Immature natural killer cell (primary cell): ENCODE results near the gene DNASE2. TPM values are rescaled to one million over a fixed set of nuclear protein-coding genes. Genes with fewer than 3 reads are reported as not detected.
"Not testable (repeated sequence)": the region's sequence is repeated elsewhere in the genome, so short reads cannot be mapped to it uniquely, and the experiment has no call there.

Experiments
- DNase-seq, 3 donors: peaks; one replicate each; pipeline ENCODE4 v3.0.0; 2022; ENCODE audit warnings: mixed read lengths in 1 of 3
- H3K27ac Mint-ChIP-seq, 6 donors: one replicate each; pipeline ENCODE4 v1.8.0; 2020; ENCODE audit warnings: mixed read lengths in 6 of 6, mild to moderate bottlenecking in 5 of 6, inconsistent platforms in 4 of 6, moderate library complexity in 3 of 6
- H3K27me3 Mint-ChIP-seq, 3 donors: one replicate each; pipeline ENCODE4 v1.8.0; 2020 to 2021; ENCODE audit warnings: low read depth in 3 of 3, mild to moderate bottlenecking in 3 of 3, mixed read lengths in 3 of 3, moderate library complexity in 3 of 3, inconsistent platforms in 1 of 3
- H3K36me3 Mint-ChIP-seq, 3 donors: one replicate each; pipeline ENCODE4 v1.8.0; 2020; ENCODE audit warnings: mixed read lengths in 3 of 3, inconsistent platforms in 2 of 3, mild to moderate bottlenecking in 2 of 3
- H3K4me1 Mint-ChIP-seq, 2 donors: one replicate each; pipeline ENCODE4 v1.8.0; 2020; ENCODE audit warnings: inconsistent platforms in 2 of 2, mild to moderate bottlenecking in 2 of 2, mixed read lengths in 2 of 2, moderate library complexity in 1 of 2
- H3K4me3 Mint-ChIP-seq, 5 donors: one replicate each; pipeline ENCODE4 v1.8.0; 2020; ENCODE audit warnings: mild to moderate bottlenecking in 5 of 5, mixed read lengths in 5 of 5, inconsistent platforms in 3 of 5, moderate library complexity in 3 of 5
- H3K9me3 Mint-ChIP-seq, 6 donors: one replicate each; pipeline ENCODE4 v1.8.0; 2020; ENCODE audit warnings: mild to moderate bottlenecking in 6 of 6, mixed read lengths in 6 of 6, inconsistent platforms in 4 of 6, moderate library complexity in 3 of 6
- polyA plus RNA-seq, 3 donors: library from polyadenylated mRNA; unstranded; fragments of 300-500 nt; fragmentation: Illumina TruSeq; gene quantifications; one replicate each; pipeline ENCODE4 v1.2.3, GENCODE V29; 2021

Gene DNASE2
- polyA plus RNA-seq, 3 donors from 2014 or later, result 72.6 to 108 (median 83.5) TPM

GRCh38 chr19:12896460-12896859, 15.2 kb upstream of the DNASE2 start:
- H3K9me3 Mint-ChIP-seq, result no peaks in the 10 kb centered on the region
- no peak overlapping the region for H3K27ac Mint-ChIP-seq
- H3K4me1 Mint-ChIP-seq, result peaks cover 8 to 20% of the 10 kb centered on the region in 2 donors
- no peak for DNase-seq
- peaks cover 0 to 6% (median 1%) of the 10 kb centered on the region in 3 donors for H3K27me3 Mint-ChIP-seq
- no peak overlapping the region for H3K4me3 Mint-ChIP-seq
- H3K36me3 Mint-ChIP-seq, result peaks cover 9 to 13% (median 11%) of the 10 kb centered on the region in 3 donors

- no peak for DNase-seq
- Mint-ChIP-seq H3K4me3 (peak overlapping the region; percentile 33 to 62 (median 53)), H3K27me3 (peaks cover 7 to 12% (median 7%) of the 10 kb centered on the region in 3 donors), H3K36me3 (peaks cover 9 to 13% (median 11%) of the 10 kb centered on the region in 3 donors), H3K4me1 (peaks cover 21 to 26% of the 10 kb centered on the region in 2 donors), H3K27ac (no peak overlapping the region), H3K9me3 (no peaks in the 10 kb centered on the region)
Observed at GRCh38 chr19:12893582-12893981, 12.3 kb upstream of the DNASE2 start.

GRCh38 chr19:12891553-12892021, 10.3 kb upstream of the DNASE2 start:
- DNase-seq, result no peak
- peaks cover 7 to 12% (median 7%) of the 10 kb centered on the region in 3 donors for H3K27me3 Mint-ChIP-seq
- H3K36me3 Mint-ChIP-seq, result peaks cover 9 to 13% (median 11%) of the 10 kb centered on the region in 3 donors
- H3K4me1 Mint-ChIP-seq, result peaks cover 22 to 27% of the 10 kb centered on the region in 2 donors
- no peaks in the 10 kb centered on the region for H3K9me3 Mint-ChIP-seq
- H3K4me3 Mint-ChIP-seq, result peak overlapping the region; percentile 96 to 98 (median 97)
- H3K27ac Mint-ChIP-seq, result peak overlapping the region; percentile 81 to 97 (median 96)

GRCh38 chr19:12890787-12891552, 9.7 kb upstream of the DNASE2 start, which contains the start of gene GCDH:
GCDH (plus strand) TSS chr19:12891160; CDS start chr19:12891305, 145 bp downstream.
- peaks cover 7 to 12% (median 9%) of the 10 kb centered on the region in 3 donors for H3K27me3 Mint-ChIP-seq
- H3K9me3 Mint-ChIP-seq, result no peaks in the 10 kb centered on the region
- H3K27ac Mint-ChIP-seq, result peak within 1 kb of the TSS; percentile 81 to 97 (median 96)
- peaks cover 9 to 13% (median 11%) of the 10 kb centered on the region in 3 donors for H3K36me3 Mint-ChIP-seq
- peaks cover 24 to 32% of the 10 kb centered on the region in 2 donors for H3K4me1 Mint-ChIP-seq
- peak within 1 kb of the TSS; percentile 96 to 98 (median 97) for H3K4me3 Mint-ChIP-seq
- DNase-seq, result peak; percentile 97

GRCh38 chr19:12890299-12890786, 9.1 kb upstream of the DNASE2 start:
- H3K9me3 Mint-ChIP-seq, DNase-seq: not testable (repeated sequence)
- Mint-ChIP-seq H3K27me3 (peaks cover 7 to 12% (median 9%) of the 10 kb centered on the region in 3 donors), H3K36me3 (peaks cover 9 to 13% (median 11%) of the 10 kb centered on the region in 3 donors), H3K27ac (peak overlapping the region; percentile 81 to 97 (median 96)), H3K4me3 (peak overlapping the region; percentile 96 to 98 (median 97)), H3K4me1 (peaks cover 24 to 32% of the 10 kb centered on the region in 2 donors)

GRCh38 chr19:12888006-12888603, 6.9 kb upstream of the DNASE2 start:
- Mint-ChIP-seq H3K4me3 (no peak overlapping the region), H3K27ac (no peak overlapping the region), H3K9me3 (no peaks in the 10 kb centered on the region), H3K27me3 (peaks cover 5 to 12% (median 11%) of the 10 kb centered on the region in 3 donors), H3K36me3 (no peaks in the 10 kb centered on the region), H3K4me1 (peaks cover 38 to 43% of the 10 kb centered on the region in 2 donors)
- DNase-seq, result no peak

GRCh38 chr19:12886969-12887747, 5.9 kb upstream of the DNASE2 start, which contains the start of gene KLF1:
KLF1 (minus strand) TSS chr19:12887201; CDS start chr19:12887140, 61 bp downstream.
- Mint-ChIP-seq H3K9me3 (peaks cover 0 to 2% (median 0%) of the 10 kb centered on the region in 6 donors), H3K4me3 (peak within 1 kb of the TSS; percentile 61 to 80 (median 65)), H3K27me3 (peaks cover 5 to 12% (median 11%) of the 10 kb centered on the region in 3 donors), H3K4me1 (peaks cover 41 to 47% of the 10 kb centered on the region in 2 donors), H3K27ac (peak within 1 kb of the TSS in 2 of 6 donors; percentile 40 to 74), H3K36me3 (no peaks in the 10 kb centered on the region)
- no peak for DNase-seq

- H3K27ac Mint-ChIP-seq, result peak overlapping the region in 1 of 6 donors; percentile 40
- H3K4me1 Mint-ChIP-seq, result peaks cover 41 to 44% of the 10 kb centered on the region in 2 donors
- H3K27me3 Mint-ChIP-seq, result peaks cover 5 to 12% (median 11%) of the 10 kb centered on the region in 3 donors
- no peaks in the 10 kb centered on the region for H3K36me3 Mint-ChIP-seq
- H3K4me3 Mint-ChIP-seq, result peak overlapping the region; percentile 61 to 80 (median 65)
- no peak for DNase-seq
- peaks cover 0 to 2% (median 0%) of the 10 kb centered on the region in 6 donors for H3K9me3 Mint-ChIP-seq
Observed at GRCh38 chr19:12886651-12886968, 5.4 kb upstream of the DNASE2 start.

- peaks cover 0 to 2% (median 0%) of the 10 kb centered on the region in 6 donors for H3K9me3 Mint-ChIP-seq
- H3K4me3 Mint-ChIP-seq, result peak overlapping the region; percentile 61 to 80 (median 65)
- peaks cover 37 to 38% of the 10 kb centered on the region in 2 donors for H3K4me1 Mint-ChIP-seq
- H3K27me3 Mint-ChIP-seq, result peaks cover 7 to 13% (median 8%) of the 10 kb centered on the region in 3 donors
- DNase-seq, result no peak
- peak overlapping the region in 1 of 6 donors; percentile 74 for H3K27ac Mint-ChIP-seq
- no peaks in the 10 kb centered on the region for H3K36me3 Mint-ChIP-seq
Observed at GRCh38 chr19:12885749-12886650, 4.8 kb upstream of the DNASE2 start.

GRCh38 chr19:12884926-12885748, 3.9 kb upstream of the DNASE2 start:
- Mint-ChIP-seq H3K27ac (peak overlapping the region in 3 of 6 donors; percentile 23 to 61 (median 57)), H3K27me3 (peaks cover 3 to 7% (median 5%) of the 10 kb centered on the region in 3 donors), H3K36me3 (no peaks in the 10 kb centered on the region), H3K4me3 (peak overlapping the region; percentile 77 to 85 (median 81)), H3K4me1 (peaks cover 38 to 39% of the 10 kb centered on the region in 2 donors), H3K9me3 (peaks cover 0 to 2% (median 0%) of the 10 kb centered on the region in 6 donors)
- peak; percentile 68 to 75 (median 73) for DNase-seq

GRCh38 chr19:12884627-12884925, 3.3 kb upstream of the DNASE2 start:
- Mint-ChIP-seq H3K27ac (no peak overlapping the region), H3K9me3 (peaks cover 0 to 2% (median 0%) of the 10 kb centered on the region in 6 donors), H3K4me1 (peaks cover 39 to 42% of the 10 kb centered on the region in 2 donors), H3K36me3 (no peaks in the 10 kb centered on the region), H3K4me3 (peak overlapping the region; percentile 77 to 85 (median 81)), H3K27me3 (peaks cover 3 to 5% (median 3%) of the 10 kb centered on the region in 3 donors)
- DNase-seq, result no peak
